Measurements from ENCODE around the gene EXD3. TPM values are rescaled to one million over a fixed set of nuclear protein-coding genes. Genes with fewer than 3 reads are reported as not detected.

The EXD3 gene
- total and polyA plus RNA-seq, 9 donors, result 7.4 to 19.0 (median 11.6) TPM

DNA sequence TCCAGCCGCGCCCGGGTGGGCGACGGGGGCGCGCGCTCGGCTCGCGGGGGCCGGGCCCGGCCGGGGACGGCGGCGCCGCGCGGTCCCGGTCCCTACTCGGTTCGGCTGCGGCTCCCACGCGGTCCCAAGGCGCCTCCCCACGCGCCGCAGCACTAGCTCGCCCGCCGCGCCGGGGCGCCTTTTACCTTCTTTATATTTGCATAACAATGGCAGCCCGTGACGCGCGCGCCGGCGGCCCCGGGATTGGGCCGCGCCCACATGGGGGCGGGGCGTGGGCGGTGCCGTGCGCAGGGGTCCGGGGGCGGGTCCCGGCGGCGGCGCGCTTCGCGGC is 120.9 kb downstream of the EXD3 start, which contains the start of gene NRARP:
TSS of gene NRARP (minus strand) at position 154 of the 331 bp plus-strand sequence. CDS start 343 bp downstream, outside the sequence.
- DNase-seq, result peak; percentile 92

DNA sequence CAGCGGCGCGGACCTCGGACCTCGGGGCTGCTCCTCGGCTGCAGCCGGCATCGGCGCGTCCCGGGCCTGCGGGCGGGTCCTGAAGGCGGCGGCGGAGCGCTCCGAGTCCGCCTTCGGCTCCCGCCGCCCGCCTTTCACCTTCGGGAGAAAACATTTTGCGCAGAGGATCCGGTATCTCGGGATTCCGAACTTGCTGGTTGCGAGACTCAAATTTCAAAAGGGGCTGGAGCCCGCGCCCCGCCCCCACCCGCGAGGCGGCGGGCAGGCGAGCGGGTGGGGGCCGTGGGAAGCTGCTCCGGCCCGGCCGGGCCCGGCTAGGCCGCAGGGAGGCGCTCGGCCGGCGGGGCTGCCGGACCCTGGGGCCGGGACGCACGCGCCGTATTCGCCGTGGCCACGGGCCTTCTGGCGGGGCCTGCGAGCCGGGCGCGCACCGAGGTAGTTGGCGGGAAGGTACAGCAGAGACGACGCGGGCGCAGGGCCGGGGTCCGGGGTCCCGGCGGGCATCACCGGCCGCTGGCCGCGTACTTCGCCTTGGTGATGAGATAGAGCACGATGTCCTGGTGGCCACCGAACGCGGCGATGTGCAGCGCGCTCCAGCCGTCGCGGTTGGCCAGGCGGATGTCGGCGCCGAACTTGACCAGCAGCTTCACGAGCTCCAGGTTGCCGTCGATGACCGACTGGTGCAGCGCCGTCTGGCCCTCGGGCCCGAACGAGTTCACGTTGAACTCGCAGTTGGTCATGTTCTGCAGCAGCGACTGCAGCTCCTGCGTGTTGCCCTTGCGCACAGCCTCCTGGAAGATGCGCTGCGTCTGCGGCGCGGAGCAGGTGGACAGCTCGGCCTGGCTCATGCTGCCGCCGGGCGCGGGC is 121.6 kb downstream of the EXD3 start:
- DNase-seq, result peak; percentile 61
- H3K9me3 ChIP-seq (replicated peaks; ENCODE audit: control insufficient read depth, low read depth, low read length), result no peaks in the 10 kb centered on the region
- WGBS (ENCODE audit: insufficient coverage), result under 1% methylated on average over 115 of the region's 115 CpGs
- H3K4me1 ChIP-seq (ENCODE audit: control insufficient read depth, insufficient read depth, low read length), result peaks cover 69% of the 10 kb centered on the region
- peak overlapping the region; percentile 62 for H3K27ac ChIP-seq (ENCODE audit: low read length)
- H3K36me3 ChIP-seq (ENCODE audit: control insufficient read depth, insufficient read depth, low read length), result no peaks in the 10 kb centered on the region
- peak overlapping the region; percentile 50 for H3K4me3 ChIP-seq (ENCODE audit: low read length)
- H3K27me3 ChIP-seq (ENCODE audit: control insufficient read depth, insufficient read depth, low read length), result peaks cover 47% of the 10 kb centered on the region

More for the DNA sequence above, 120.9 kb downstream of the EXD3 start, which contains the start of gene NRARP:
- Histone ChIP-seq H3K9me3 (replicated peaks; ENCODE audit: control insufficient read depth, low read depth, low read length) (no peaks in the 10 kb centered on the region), H3K27ac (ENCODE audit: low read length) (peak within 1 kb of the TSS; percentile 82), H3K4me1 (ENCODE audit: control insufficient read depth, insufficient read depth, low read length) (peaks cover 69% of the 10 kb centered on the region), H3K27me3 (ENCODE audit: control insufficient read depth, insufficient read depth, low read length) (peaks cover 45% of the 10 kb centered on the region), H3K36me3 (ENCODE audit: control insufficient read depth, insufficient read depth, low read length) (no peaks in the 10 kb centered on the region), H3K4me3 (ENCODE audit: low read length) (peak within 1 kb of the TSS; percentile 50)
- under 1% methylated on average over 60 of the region's 60 CpGs for WGBS (ENCODE audit: insufficient coverage)

DNA sequence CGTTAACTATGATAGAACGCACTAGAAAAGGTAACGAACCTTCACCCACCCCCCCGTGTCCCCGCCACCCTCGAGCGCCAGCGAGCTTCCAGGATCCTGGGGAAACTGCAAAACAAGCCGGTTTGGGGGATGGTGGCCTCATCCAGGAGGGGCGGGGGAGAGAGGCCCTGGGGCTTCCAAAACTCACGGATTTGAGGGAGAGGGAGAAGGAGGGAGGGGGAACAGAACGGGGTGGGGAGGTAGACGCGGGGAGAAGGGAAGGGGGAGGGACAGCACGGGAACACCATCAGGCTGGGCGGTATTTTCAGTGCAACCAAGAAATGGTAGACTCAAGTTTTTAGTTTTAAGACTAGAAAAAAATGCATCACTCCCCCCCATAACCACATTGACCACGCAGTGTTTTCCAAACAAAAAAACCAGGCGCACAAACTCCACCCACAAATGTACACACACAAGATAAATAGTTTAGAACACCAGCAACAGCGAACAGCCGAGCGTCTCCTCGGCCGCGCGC is 122.3 kb downstream of the EXD3 start:
- WGBS (ENCODE audit: insufficient coverage), result 0% methylated on average over 13 of the region's 25 CpGs

DNA sequence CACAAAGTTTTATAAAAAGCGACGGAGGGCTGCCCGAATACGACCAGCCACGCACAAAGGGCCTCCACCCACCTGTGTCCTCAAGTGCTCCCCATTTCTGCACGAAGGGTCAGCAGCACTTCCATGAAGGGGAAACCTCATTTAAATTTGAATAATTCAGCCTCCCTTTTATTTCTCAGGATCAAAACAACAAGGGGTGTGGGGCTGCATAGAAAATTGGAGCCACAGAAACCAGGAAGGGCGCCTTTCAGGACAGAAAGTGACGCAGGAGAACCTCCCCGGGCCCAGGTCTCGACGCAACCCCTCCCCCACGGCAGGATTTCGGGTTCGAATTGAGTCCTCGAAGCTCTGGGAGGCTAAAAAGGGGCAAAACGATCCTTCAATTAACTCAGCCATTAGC is 123.0 kb downstream of the EXD3 start:
- Histone ChIP-seq H3K27ac (ENCODE audit: low read length) (no peak overlapping the region), H3K4me1 (ENCODE audit: control insufficient read depth, insufficient read depth, low read length) (peaks cover 62% of the 10 kb centered on the region), H3K27me3 (ENCODE audit: control insufficient read depth, insufficient read depth, low read length) (peaks cover 52% of the 10 kb centered on the region), H3K36me3 (ENCODE audit: control insufficient read depth, insufficient read depth, low read length) (no peaks in the 10 kb centered on the region), H3K4me3 (ENCODE audit: low read length) (peak overlapping the region; percentile 37), H3K9me3 (replicated peaks; ENCODE audit: control insufficient read depth, low read depth, low read length) (no peaks in the 10 kb centered on the region)
- DNase-seq, result no peak
- 24% methylated on average over 5 of the region's 16 CpGs for WGBS (ENCODE audit: insufficient coverage)

More for the DNA sequence above, 122.3 kb downstream of the EXD3 start:
- H3K27me3 ChIP-seq (ENCODE audit: control insufficient read depth, insufficient read depth, low read length), result peaks cover 50% of the 10 kb centered on the region
- H3K36me3 ChIP-seq (ENCODE audit: control insufficient read depth, insufficient read depth, low read length), result no peaks in the 10 kb centered on the region
- H3K27ac ChIP-seq (ENCODE audit: low read length), result no peak overlapping the region
- no peaks in the 10 kb centered on the region for H3K9me3 ChIP-seq (replicated peaks; ENCODE audit: control insufficient read depth, low read depth, low read length)
- peaks cover 66% of the 10 kb centered on the region for H3K4me1 ChIP-seq (ENCODE audit: control insufficient read depth, insufficient read depth, low read length)
- peak overlapping the region; percentile 37 for H3K4me3 ChIP-seq (ENCODE audit: low read length)
- DNase-seq, result peak; percentile 58

DNA sequence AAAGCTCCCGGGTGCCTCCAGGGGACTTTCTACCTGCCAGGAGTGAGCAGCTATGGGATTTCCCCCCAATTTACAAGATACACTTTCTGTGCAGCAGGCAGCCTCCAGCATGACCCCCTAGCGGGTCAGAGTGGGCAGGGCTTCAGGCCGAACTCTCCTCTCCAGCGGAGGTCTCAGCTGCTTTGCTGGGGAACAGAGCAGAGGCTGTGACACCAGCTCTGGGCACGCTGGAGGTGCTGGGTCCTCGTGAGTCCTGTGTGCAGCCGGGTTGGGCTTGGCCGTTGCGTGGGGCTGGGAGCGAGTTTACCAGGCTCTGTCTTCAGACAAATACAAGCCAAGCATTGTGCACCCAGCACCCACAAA is 123.8 kb downstream of the EXD3 start:
- H3K27ac ChIP-seq (ENCODE audit: low read length), result peak overlapping the region; percentile 67
- H3K36me3 ChIP-seq (ENCODE audit: control insufficient read depth, insufficient read depth, low read length), result no peaks in the 10 kb centered on the region
- no peak for DNase-seq
- H3K4me1 ChIP-seq (ENCODE audit: control insufficient read depth, insufficient read depth, low read length), result peaks cover 57% of the 10 kb centered on the region
- H3K27me3 ChIP-seq (ENCODE audit: control insufficient read depth, insufficient read depth, low read length), result peaks cover 60% of the 10 kb centered on the region
- WGBS (ENCODE audit: insufficient coverage), result 35% methylated on average over 9 of the region's 10 CpGs
- peaks cover 3% of the 10 kb centered on the region for H3K9me3 ChIP-seq (replicated peaks; ENCODE audit: control insufficient read depth, low read depth, low read length)
- peak overlapping the region; percentile 15 for H3K4me3 ChIP-seq (ENCODE audit: low read length)

DNA sequence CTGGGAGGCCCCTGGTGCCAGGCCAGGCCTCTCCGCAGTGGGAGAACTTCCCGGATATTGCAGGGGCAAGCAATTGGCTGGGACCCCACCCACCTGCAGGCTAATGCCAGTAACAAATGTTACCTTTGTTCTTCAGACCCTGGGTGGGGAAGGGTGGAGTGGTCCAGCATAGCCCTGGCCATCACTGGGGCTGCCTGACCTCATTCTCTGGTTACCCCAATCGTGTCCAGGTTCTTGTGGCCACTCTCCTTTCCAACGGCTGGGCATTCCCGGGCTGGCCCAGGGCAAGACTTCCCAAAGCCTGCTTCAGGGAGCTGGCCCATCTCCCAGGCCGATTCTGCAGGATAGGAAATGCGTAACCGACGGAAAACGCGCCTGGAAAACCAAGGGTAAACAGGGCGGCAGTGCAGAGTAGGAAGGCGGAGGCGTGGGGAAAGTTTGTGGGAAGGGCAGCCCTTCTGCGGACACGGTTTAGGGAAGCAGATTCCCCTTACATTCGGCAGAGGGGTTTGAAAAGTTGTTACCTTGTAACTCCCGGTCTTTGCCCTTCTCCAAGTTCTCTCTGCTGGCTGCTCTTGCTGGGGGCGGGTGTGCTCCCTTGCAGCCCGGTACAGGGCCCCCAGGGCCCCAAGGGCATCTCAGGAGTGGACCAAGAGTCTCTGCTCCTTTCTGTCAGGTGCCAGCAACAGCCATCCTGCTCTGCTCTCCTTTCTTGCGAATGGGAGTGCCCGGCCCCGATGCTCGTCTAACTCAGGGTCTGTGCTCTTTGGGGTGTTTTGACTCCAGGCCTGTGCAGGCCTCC is 124.4 kb downstream of the EXD3 start:
- H3K27ac ChIP-seq (ENCODE audit: low read length), result peak overlapping the region; percentile 67

DNA sequence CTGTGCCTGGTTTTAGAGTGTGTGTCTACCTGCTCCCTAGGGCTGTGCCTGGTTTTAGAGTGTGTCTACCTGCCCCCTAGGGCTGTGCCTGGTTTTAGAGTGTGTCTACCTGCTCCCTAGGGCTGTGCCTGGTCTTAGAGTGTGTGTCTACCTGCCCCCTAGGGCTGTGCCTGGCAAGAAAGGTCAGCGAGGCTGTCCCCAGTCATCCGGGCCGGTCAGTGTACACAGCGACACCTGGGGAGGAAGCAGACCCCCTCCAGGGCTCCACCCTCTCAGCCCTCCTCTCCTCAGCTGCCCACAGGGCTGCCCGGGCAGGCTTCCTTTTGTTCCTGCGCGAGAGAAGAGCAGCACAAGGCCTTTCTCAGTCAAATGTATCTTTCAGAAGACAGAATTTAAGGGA is 125.0 kb downstream of the EXD3 start:
- 90% methylated on average over 2 of the region's 7 CpGs for WGBS (ENCODE audit: insufficient coverage)
- H3K4me3 ChIP-seq (ENCODE audit: low read length), result no peak overlapping the region
- peaks cover 3% of the 10 kb centered on the region for H3K9me3 ChIP-seq (replicated peaks; ENCODE audit: control insufficient read depth, low read depth, low read length)
- peak overlapping the region; percentile 20 for H3K27ac ChIP-seq (ENCODE audit: low read length)
- H3K4me1 ChIP-seq (ENCODE audit: control insufficient read depth, insufficient read depth, low read length), result peaks cover 45% of the 10 kb centered on the region
- no peaks in the 10 kb centered on the region for H3K36me3 ChIP-seq (ENCODE audit: control insufficient read depth, insufficient read depth, low read length)
- no peak for DNase-seq
- H3K27me3 ChIP-seq (ENCODE audit: control insufficient read depth, insufficient read depth, low read length), result peaks cover 64% of the 10 kb centered on the region

More for the DNA sequence above, 124.4 kb downstream of the EXD3 start:
- Histone ChIP-seq H3K36me3 (ENCODE audit: control insufficient read depth, insufficient read depth, low read length) (no peaks in the 10 kb centered on the region), H3K4me3 (ENCODE audit: low read length) (peak overlapping the region; percentile 15), H3K27me3 (ENCODE audit: control insufficient read depth, insufficient read depth, low read length) (peaks cover 64% of the 10 kb centered on the region), H3K9me3 (replicated peaks; ENCODE audit: control insufficient read depth, low read depth, low read length) (peaks cover 3% of the 10 kb centered on the region), H3K4me1 (ENCODE audit: control insufficient read depth, insufficient read depth, low read length) (peaks cover 51% of the 10 kb centered on the region)
- DNase-seq, result no peak
- WGBS (ENCODE audit: insufficient coverage), result 36% methylated on average over 16 of the region's 24 CpGs

DNA sequence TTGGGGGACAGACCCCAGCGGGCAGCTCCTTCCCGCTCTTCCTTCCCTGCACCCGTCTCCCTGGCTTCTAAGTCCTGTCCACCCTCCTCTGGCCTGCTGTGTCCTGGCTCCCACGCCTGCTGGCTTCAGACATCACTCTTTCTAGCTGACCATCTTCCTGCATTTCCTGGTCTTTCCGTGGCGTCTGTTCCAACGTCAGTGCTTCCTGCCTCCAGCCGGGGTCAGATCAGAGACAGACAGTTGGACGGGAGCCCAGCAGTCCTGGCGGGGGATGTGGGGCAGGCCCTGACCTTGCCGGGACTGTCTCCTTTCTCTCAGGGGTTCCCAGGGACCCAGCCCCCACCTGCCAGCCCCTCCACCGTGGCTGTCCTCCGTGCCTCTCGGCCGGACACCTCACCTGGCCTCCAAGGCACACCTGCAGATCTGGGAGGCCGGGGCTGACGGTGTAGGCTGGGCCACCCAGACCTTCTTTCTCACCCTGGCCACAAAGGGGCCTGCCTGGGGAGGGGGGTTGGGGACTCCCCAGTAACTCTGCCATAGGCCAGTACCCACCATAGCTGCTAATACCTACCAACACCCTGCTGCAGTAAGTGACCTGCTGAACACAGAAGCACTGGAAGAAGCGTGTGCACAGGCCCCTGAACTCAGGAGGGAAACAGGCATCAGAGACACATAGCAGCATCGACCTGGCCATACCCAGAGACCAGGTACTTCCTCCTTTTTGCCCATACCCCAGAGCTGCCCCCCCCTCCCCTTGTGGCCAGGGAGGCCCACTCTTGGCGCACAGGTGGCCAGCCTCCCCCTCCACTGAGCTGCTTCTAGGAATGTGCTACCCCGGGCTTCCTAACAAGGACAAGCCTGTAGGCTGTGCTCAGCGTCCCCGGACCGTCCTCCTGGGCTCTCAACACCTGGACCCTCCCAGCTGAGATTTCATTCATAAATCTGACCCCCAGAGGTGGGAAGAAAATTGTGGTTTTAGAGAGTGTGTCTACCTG is 126.0 kb downstream of the EXD3 start:
- DNase-seq, result peak; percentile 77

DNA sequence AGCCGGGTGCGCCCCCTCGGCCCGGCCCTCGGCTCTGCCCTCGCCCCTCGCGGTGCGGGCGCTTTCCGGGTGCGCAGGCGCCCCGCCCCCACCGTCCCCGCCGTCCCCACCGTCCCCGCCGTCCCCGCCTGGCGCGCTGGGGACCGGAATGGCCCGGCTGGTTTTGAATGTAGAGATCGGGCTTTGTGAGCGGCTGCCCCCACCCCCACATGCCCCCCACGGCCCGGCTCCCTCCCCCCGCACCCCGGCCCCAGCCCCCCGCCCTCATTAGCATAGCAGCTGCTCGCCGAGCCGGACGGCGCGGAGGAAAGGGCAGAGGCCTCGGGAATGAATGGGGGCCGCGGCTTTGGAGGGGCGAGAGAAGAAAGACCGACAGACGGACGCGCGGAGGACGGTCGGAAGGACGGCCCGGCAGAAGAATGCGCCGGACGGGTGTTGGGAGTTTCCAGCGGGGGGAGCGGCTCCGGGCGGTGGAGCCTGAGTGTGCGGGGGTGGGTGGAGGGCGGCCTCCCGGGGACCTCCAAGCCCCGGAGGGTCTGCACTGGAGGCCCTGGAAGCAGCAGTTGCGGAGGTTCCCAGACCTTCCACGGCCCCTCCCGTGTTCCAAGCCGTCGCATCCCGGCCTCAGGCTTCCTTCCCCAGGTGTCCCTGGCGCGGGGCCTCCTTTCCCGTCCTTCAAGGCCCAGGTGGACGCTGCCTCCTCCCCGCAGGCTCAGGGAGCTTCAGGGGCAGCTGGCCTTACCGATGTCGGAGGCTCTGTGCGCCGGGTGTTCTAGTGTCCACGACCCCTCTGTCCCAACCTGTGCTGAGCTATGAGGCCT is 126.9 kb downstream of the EXD3 start:
- Histone ChIP-seq H3K27me3 (ENCODE audit: control insufficient read depth, insufficient read depth, low read length) (peaks cover 66% of the 10 kb centered on the region), H3K36me3 (ENCODE audit: control insufficient read depth, insufficient read depth, low read length) (no peaks in the 10 kb centered on the region), H3K9me3 (replicated peaks; ENCODE audit: control insufficient read depth, low read depth, low read length) (peaks cover 3% of the 10 kb centered on the region), H3K27ac (ENCODE audit: low read length) (peak overlapping the region; percentile 86), H3K4me1 (ENCODE audit: control insufficient read depth, insufficient read depth, low read length) (peaks cover 37% of the 10 kb centered on the region), H3K4me3 (ENCODE audit: low read length) (peak overlapping the region; percentile 17)
- no peak for DNase-seq
- WGBS (ENCODE audit: insufficient coverage), result 6% methylated on average over 48 of the region's 78 CpGs

More for the DNA sequence above, 126.0 kb downstream of the EXD3 start:
- peaks cover 40% of the 10 kb centered on the region for H3K4me1 ChIP-seq (ENCODE audit: control insufficient read depth, insufficient read depth, low read length)
- H3K36me3 ChIP-seq (ENCODE audit: control insufficient read depth, insufficient read depth, low read length), result no peaks in the 10 kb centered on the region
- H3K9me3 ChIP-seq (replicated peaks; ENCODE audit: control insufficient read depth, low read depth, low read length), result peaks cover 3% of the 10 kb centered on the region
- 31% methylated on average over 15 of the region's 24 CpGs for WGBS (ENCODE audit: insufficient coverage)
- peaks cover 66% of the 10 kb centered on the region for H3K27me3 ChIP-seq (ENCODE audit: control insufficient read depth, insufficient read depth, low read length)
- peak overlapping the region; percentile 86 for H3K27ac ChIP-seq (ENCODE audit: low read length)
- peak overlapping the region; percentile 17 for H3K4me3 ChIP-seq (ENCODE audit: low read length)
